HepG2 (cell line): ENCODE results near the gene CENPM. TPM values are rescaled to one million over a fixed set of nuclear protein-coding genes. Genes with fewer than 3 reads are reported as not detected.

ENCODE experiments used
- ARNTL ChIP-seq: sonication (generic); formaldehyde crosslinking; IDR thresholded peaks from 2 replicates; pipeline ENCODE4 v1.4.0; 2020; ENCODE audit warnings: mild to moderate bottlenecking, missing genetic modification reagents
- GABPB1 ChIP-seq: IDR thresholded peaks from 2 replicates; pipeline ENCODE4 v1.6.1; 2016; ENCODE audit warnings: mild to moderate bottlenecking, missing genetic modification reagents, moderate library complexity, missing compliant biosample characterization
- GATA4 ChIP-seq: sonication (generic); IDR thresholded peaks from 2 replicates; pipeline ENCODE4 v1.6.1; 2016; ENCODE audit warnings: antibody characterized with exemption, low read depth, borderline replicate concordance
- HES4 ChIP-seq: sonication (generic); formaldehyde crosslinking; IDR thresholded peaks from 2 replicates; pipeline ENCODE4 v1.9.0; 2021; ENCODE audit warnings: mild to moderate bottlenecking, missing genetic modification reagents, borderline replicate concordance
- HMGA1 ChIP-seq: sonication (generic); formaldehyde crosslinking; conservative IDR thresholded peaks from 2 replicates; pipeline ENCODE4 v1.4.0; 2020; ENCODE audit warnings: missing genetic modification reagents
- HNRNPLL ChIP-seq: fragments of 200-400 bp; formaldehyde crosslinking; IDR thresholded peaks from 2 replicates; pipeline ENCODE4 v1.6.1; 2017; ENCODE audit warnings: mild to moderate bottlenecking, low read depth, low read length; ENCODE audit not compliant: poor library complexity, severe bottlenecking
- JUNB ChIP-seq: sonication (generic); formaldehyde crosslinking; IDR thresholded peaks from 2 replicates; pipeline ENCODE4 v1.8.0; 2022; ENCODE audit warnings: missing genetic modification reagents, mild to moderate bottlenecking, borderline replicate concordance
- KLF9 ChIP-seq: IDR thresholded peaks from 2 replicates; pipeline ENCODE4 v1.6.1; 2016; ENCODE audit warnings: low read depth
- MAFK ChIP-seq, 2 experiments: IDR thresholded peaks in 1 of 2; conservative IDR thresholded peaks in 1 of 2; 2 replicates each; pipeline ENCODE4 v1.6.1; 2011; ENCODE audit warnings: improper control_type of control experiment in 2 of 2, low read length in 2 of 2
- NFYC ChIP-seq: IDR thresholded peaks from 2 replicates; pipeline ENCODE4 v1.6.1; 2016; ENCODE audit warnings: missing genetic modification reagents, missing compliant biosample characterization
- REPIN1 ChIP-seq: sonication (generic); formaldehyde crosslinking; IDR thresholded peaks from 2 replicates; pipeline ENCODE4 v1.8.0; 2022; ENCODE audit warnings: missing genetic modification reagents, low read depth, mild to moderate bottlenecking, borderline replicate concordance
- RFX5 ChIP-seq: IDR thresholded peaks from 2 replicates; pipeline ENCODE4 v1.6.1; 2011; ENCODE audit warnings: low read depth, low read length, improper control_type of control experiment
- SAFB2 ChIP-seq: sonication (generic); formaldehyde crosslinking; IDR thresholded peaks from 2 replicates; pipeline ENCODE4 v1.5.1; 2020; ENCODE audit warnings: missing genetic modification reagents, low read depth, mild to moderate bottlenecking, borderline replicate concordance
- U2AF1 ChIP-seq: fragments of 200-400 bp; formaldehyde crosslinking; optimal IDR thresholded peaks from 2 replicates; pipeline ENCODE3; 2017; ENCODE audit warnings: mild to moderate bottlenecking, low read depth, low read length
- YY1 ChIP-seq: IDR thresholded peaks from 2 replicates; pipeline ENCODE4 v1.6.1; 2011; ENCODE audit warnings: low read length, low read depth, moderate library complexity, mild to moderate bottlenecking; ENCODE audit not compliant: insufficient read depth, insufficient replicate concordance
- ZBTB43 ChIP-seq: sonication (generic); formaldehyde crosslinking; conservative IDR thresholded peaks from 2 replicates; pipeline ENCODE4 v1.4.0; 2020; ENCODE audit warnings: missing genetic modification reagents
- ZFP1 ChIP-seq: IDR thresholded peaks from 2 replicates; pipeline ENCODE4 v1.6.1; 2016
- ZFX ChIP-seq: sonication (generic); formaldehyde crosslinking; IDR thresholded peaks from 2 replicates; pipeline ENCODE4 v1.4.0; 2020; ENCODE audit warnings: mild to moderate bottlenecking, low read depth, missing genetic modification reagents, moderate library complexity
- ZKSCAN1 ChIP-seq: fragments of 150-350 bp; IDR thresholded peaks from 2 replicates; pipeline ENCODE4 v1.6.1; 2014; ENCODE audit warnings: low read length
- ZMYM3 ChIP-seq: sonication (generic); formaldehyde crosslinking; IDR thresholded peaks from 2 replicates; pipeline ENCODE4 v1.5.1; 2020; ENCODE audit warnings: mild to moderate bottlenecking, missing genetic modification reagents
- ZNF451 ChIP-seq: sonication (generic); formaldehyde crosslinking; IDR thresholded peaks from 2 replicates; pipeline ENCODE4 v1.5.0; 2020; ENCODE audit warnings: mild to moderate bottlenecking, missing genetic modification reagents
- ZNF550 ChIP-seq: sonication (generic); formaldehyde crosslinking; IDR thresholded peaks from 2 replicates; pipeline ENCODE4 v1.4.0; 2020; ENCODE audit warnings: mild to moderate bottlenecking, missing genetic modification reagents, borderline replicate concordance
- ZNF562 ChIP-seq: sonication (generic); formaldehyde crosslinking; IDR thresholded peaks from 2 replicates; pipeline ENCODE4 v1.8.0; 2022; ENCODE audit warnings: missing genetic modification reagents, borderline replicate concordance
- ZNF615 ChIP-seq: sonication (generic); formaldehyde crosslinking; IDR thresholded peaks from 2 replicates; pipeline ENCODE4 v1.5.0; 2020; ENCODE audit warnings: mild to moderate bottlenecking, missing genetic modification reagents, borderline replicate concordance
- ZNF800 ChIP-seq: sonication (generic); formaldehyde crosslinking; IDR thresholded peaks from 2 replicates; pipeline ENCODE4 v1.4.0; 2020; ENCODE audit warnings: missing genetic modification reagents
- ZNF816 ChIP-seq: sonication (generic); formaldehyde crosslinking; IDR thresholded peaks from 2 replicates; pipeline ENCODE4 v1.8.0; 2022; ENCODE audit warnings: missing genetic modification reagents, mild to moderate bottlenecking, borderline replicate concordance
- polyA plus RNA-seq, 8 experiments: library from polyadenylated mRNA; depleted of rRNA in 3 of 8; stranded (reverse) in 7 of 8; unstranded in 1 of 8; fragments of >200 nt; fragmentation: Illumina TruSeq in 4 of 8; extraction: Trizol in 4 of 8; gene quantifications; 2 replicates each; pipeline versions ENCODE4 v1.2.1 to v1.2.3, GENCODE V29; 2011 to 2016; ENCODE audit warnings: low read depth in 4 of 8, missing spikeins in 1 of 8, mixed read lengths in 1 of 8; ENCODE audit not compliant: insufficient read depth in 1 of 8
- total RNA-seq, 5 experiments: library from RNA; depleted of rRNA; stranded (reverse); fragments of >200 nt; fragmentation: Illumina TruSeq; extraction: Trizol; gene quantifications; 2 replicates each; pipeline ENCODE4 v1.2.3, GENCODE V29; 2016; ENCODE audit warnings: low read depth in 1 of 5

CENPM gene
- total and polyA plus RNA-seq, 2 of the 13 experiments (the other 11 are each of a cell fraction or from before 2014, with no cell fraction given), result 11.2 to 37.3 TPM

DNA sequence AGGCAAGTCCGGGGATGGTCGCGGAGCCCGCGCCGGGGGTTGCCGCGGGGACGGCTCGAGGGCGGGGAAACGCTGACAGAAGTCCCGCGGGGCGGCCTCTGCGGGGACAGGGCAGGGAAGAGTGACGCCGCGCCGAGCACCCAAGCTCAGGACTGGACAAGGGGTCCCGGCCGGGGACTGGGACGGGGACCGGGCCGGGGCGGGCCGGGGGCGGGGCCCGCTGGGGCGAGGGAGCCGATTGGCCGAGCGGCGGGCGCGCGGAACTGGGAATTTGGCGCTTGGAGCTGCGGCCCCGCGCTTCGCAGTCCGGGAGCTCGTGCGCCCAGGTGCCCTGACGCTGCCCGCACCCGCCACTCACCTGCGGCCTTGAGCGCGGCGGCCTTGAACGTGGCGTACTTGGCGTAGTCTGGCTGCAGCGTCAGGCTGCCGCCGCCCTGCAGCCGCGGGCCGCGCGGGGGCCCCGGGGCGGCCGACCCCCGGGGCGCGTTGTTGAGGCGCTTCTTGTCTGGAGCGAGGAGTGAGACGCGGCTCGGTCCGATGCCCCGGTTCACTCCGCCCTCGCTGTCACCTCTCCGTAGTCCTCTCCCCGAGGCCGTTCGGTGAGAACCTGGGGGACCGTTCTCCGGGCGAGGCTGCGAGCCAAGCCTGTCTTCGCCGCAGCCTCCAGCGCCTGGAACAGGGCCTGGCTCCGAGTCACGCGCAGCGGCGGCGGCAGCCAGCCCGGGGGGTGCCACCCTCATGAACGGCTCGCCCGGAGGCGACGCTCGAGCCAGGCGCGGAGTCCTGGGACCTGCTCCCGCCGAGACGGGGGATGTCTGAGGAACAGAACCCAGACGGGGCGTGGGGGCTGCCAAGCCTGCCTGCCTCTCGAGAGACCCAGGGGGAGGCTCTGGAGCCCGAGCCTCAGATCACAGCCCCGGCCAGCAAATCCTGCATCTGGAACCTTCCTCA lies 36.6 kb downstream of the CENPM start (continued):
- TF ChIP-seq ZNF615 (CRISPR knock-in tag) (no peak), ZMYM3 (CRISPR knock-in tag) (no peak), ZKSCAN1 (no peak), RFX5 (no peak), ZFX (0 out of 2 replicates have a peak, but pooled peaks have one; percentile 13), ZNF451 (CRISPR knock-in tag) (no peak), REPIN1 (no peak), NFYC (CRISPR knock-in tag) (0 out of 2 replicates have a peak, but pooled peaks have one; percentile 12), ZNF562 (CRISPR knock-in tag) (no peak), KLF9 (CRISPR knock-in tag) (no peak), GABPB1 (peak; percentile 18; the same call in 1 of the 2 replicates), SAFB2 (CRISPR knock-in tag) (no peak), JUNB (CRISPR knock-in tag) (no peak), ZNF816 (CRISPR knock-in tag) (no peak), GATA4 (no peak), HNRNPLL (peak; percentile 71), ZNF550 (CRISPR knock-in tag) (no peak), MAFK (conservative IDR thresholded peaks at IDR 0.05 in 1 of 2, IDR thresholded peaks at IDR 0.05 in 1 of 2; ENCODE audit: low read length in 2 of 2) (no peak), HES4 (no peak), ZFP1 (CRISPR knock-in tag) (no peak), ZBTB43 (CRISPR knock-in tag) (0 out of 2 replicates have a peak, but pooled peaks have one; percentile 50), ARNTL (no peak), ZNF800 (peak; percentile 78), U2AF1 (no peak), HMGA1 (CRISPR knock-in tag) (no peak), YY1 (no peak)
